HG02610 (cell line): ENCODE results near the gene VSX1.

Source experiments
- ATAC-seq: cut with Tn5 transposase; IDR thresholded peaks from one replicate; pipeline ENCODE4 v1.9.1; 2021; ENCODE audit warnings: mild to moderate bottlenecking, moderate library complexity; ENCODE audit not compliant: unreplicated experiment

The VSX1 gene

GRCh38 chr20:25042531-25043498 is 39.1 kb downstream of the VSX1 start:
- peak; percentile 82 for ATAC-seq

GRCh38 chr20:25041813-25042530 is 40.0 kb downstream of the VSX1 start:
- no peak for ATAC-seq

GRCh38 chr20:25040438-25040831 is 41.5 kb downstream of the VSX1 start:
- no peak for ATAC-seq

GRCh38 chr20:25039697-25040437 is 42.1 kb downstream of the VSX1 start:
- ATAC-seq = no peak

GRCh38 chr20:25038591-25039015 is 43.3 kb downstream of the VSX1 start:
- no peak for ATAC-seq

- no peak for ATAC-seq
Observed at GRCh38 chr20:25038103-25038410, 43.9 kb downstream of the VSX1 start.

GRCh38 chr20:25037288-25038102 is 44.4 kb downstream of the VSX1 start:
- ATAC-seq = no peak

GRCh38 chr20:25036331-25036936 is 45.5 kb downstream of the VSX1 start:
- no peak for ATAC-seq

- ATAC-seq = no peak
Observed at GRCh38 chr20:25035921-25036320, 46.0 kb downstream of the VSX1 start.

- no peak for ATAC-seq
Observed at GRCh38 chr20:25033924-25034300, 48.0 kb downstream of the VSX1 start.

GRCh38 chr20:25033265-25033923 is 48.5 kb downstream of the VSX1 start:
- ATAC-seq = no peak

- no peak for ATAC-seq
Observed at GRCh38 chr20:25032478-25033264, 49.3 kb downstream of the VSX1 start.

- no peak for ATAC-seq
Observed at GRCh38 chr20:25032065-25032477, 49.9 kb downstream of the VSX1 start.

- no peak for ATAC-seq
Observed at GRCh38 chr20:25031241-25031640, 50.7 kb downstream of the VSX1 start.

- ATAC-seq = no peak
Observed at GRCh38 chr20:25030649-25031207, 51.2 kb downstream of the VSX1 start.

- no peak for ATAC-seq
Observed at GRCh38 chr20:25030007-25030648, 51.8 kb downstream of the VSX1 start.

GRCh38 chr20:25025986-25026605 is 55.8 kb downstream of the VSX1 start:
- no peak for ATAC-seq
